M059J (cell line): ENCODE results near the gene CNTN3. TPM values are rescaled to one million over a fixed set of nuclear protein-coding genes. Genes with fewer than 3 reads are reported as not detected.

Source experiments
- DNase-seq: peaks from one replicate; pipeline ENCODE4 v3.0.0-alpha.2; 2012; ENCODE audit warnings: low read depth
- total RNA-seq: library from RNA; depleted of rRNA; stranded (reverse); fragments of >200 nt; shearing (Covaris generic); gene quantifications from 2 replicates; pipeline ENCODE4 v1.2.3, GENCODE V29; 2014

CNTN3 gene
- total RNA-seq, 1 experiment from 2014 or later = not detected

GRCh38 chr3:74611206-74611605, 3.3 kb downstream of the CNTN3 start:
- DNase-seq = no peak

GRCh38 chr3:74607803-74608202, 6.7 kb downstream of the CNTN3 start:
- DNase-seq = no peak

GRCh38 chr3:74606996-74607395, 7.5 kb downstream of the CNTN3 start:
- DNase-seq = no peak

DNA sequence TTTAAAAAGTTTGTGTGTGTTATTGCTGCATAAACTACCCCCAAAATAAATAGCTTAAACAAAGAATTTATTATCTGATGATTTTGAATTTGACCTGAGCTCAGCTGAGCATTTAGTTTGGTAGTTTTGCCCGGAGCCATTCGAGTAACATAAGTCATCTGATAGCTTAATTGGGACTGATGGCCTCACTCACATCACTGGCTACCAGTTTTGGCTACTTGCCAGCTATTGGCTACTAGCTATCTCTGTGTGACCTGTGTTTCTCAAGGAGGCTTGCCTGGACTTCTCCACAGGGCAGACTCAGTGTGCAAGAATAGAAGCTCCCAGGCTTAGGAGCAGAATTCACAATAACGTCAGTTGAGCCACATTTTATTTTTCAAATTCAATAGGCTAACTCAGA, 9.0 kb downstream of the CNTN3 start:
- DNase-seq = no peak

- DNase-seq = no peak
These were observed 11.2 kb downstream of the CNTN3 start for GRCh38 chr3:74603292-74603691.

DNA sequence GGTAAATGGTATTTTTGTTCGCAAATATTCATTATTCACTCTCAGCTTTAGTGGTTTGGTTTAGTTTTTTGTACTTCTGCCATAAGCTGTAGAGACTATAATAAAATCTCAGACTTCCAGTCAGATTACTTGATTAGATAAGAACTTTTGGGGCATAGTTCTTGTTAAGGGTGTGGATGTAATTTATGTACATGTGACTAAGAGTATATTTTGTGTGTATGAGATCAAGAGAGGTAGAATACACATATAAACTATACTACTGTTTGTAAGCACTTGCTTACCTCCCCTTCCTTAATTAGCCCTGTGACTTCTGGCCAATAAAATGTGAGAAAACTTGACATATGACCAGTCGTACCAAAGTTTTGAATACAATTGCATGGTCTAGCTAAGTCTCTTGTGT, 12.0 kb downstream of the CNTN3 start:
- DNase-seq = no peak

DNA sequence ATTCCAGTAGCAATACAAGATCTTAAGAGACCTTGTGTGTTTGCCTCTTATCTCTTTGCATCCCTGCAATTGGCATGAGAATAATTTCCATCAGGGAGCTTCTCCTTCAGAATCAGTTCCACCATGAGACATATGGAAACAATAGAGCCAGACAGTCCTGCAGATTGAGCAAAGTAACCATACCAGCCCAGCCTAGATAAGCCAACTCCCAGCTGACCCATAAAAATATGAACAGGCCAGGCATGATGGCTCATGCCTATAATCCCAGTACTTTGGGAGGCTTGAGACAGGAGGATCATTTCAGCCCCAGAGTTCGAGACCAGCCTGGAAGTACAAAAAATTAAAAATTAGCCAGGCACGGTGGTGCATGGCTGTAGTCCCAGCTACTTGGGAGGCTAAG, 12.7 kb downstream of the CNTN3 start:
- DNase-seq = no peak

GRCh38 chr3:74599564-74599963, 14.9 kb downstream of the CNTN3 start:
- DNase-seq = no peak

GRCh38 chr3:74593152-74593551, 21.3 kb downstream of the CNTN3 start:
- DNase-seq = no peak

GRCh38 chr3:74592359-74592758, 22.1 kb downstream of the CNTN3 start:
- no peak for DNase-seq

DNA sequence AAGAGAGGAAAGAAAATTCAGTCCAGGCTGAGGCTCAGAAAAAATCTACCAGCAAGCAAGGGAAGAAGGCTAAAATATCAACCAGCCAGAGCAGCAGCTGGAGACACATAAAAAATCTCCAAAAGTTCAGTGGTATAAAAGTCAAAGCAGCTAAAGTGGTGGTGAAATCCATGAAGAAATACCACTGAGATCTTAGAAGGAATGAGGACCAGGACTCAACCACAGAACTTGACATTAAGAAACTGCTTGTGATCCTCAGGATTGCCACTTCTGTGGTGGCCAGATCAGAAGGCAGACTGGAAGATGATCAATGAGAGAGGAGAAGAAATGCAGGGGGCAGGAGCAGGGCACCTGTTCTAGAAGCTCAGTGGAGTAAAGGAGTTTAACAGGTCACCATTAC, 22.5 kb downstream of the CNTN3 start:
- DNase-seq = no peak

- no peak for DNase-seq
These were observed 23.1 kb downstream of the CNTN3 start for GRCh38 chr3:74591342-74591741.

- no peak for DNase-seq
These were observed 23.7 kb downstream of the CNTN3 start for GRCh38 chr3:74590620-74591262.

DNA sequence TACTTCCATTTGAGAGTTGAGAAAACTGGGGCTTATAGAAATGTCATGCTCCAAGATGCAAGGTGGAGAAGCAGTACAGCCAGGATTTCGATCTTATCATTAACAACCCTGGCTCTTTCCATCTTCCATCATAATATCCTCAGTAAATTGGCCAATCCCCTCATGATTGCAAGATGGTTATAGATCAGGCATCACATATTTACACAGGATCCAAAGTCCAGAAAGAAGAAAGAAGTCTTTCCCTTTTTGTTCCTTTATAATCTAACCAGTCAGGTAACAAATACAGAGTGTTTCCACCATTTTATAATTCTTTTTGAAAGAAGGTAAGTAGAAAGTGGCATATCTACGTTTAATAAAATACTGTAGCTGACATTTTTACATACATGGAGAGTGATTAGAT, 29.7 kb downstream of the CNTN3 start:
- DNase-seq = no peak

DNA sequence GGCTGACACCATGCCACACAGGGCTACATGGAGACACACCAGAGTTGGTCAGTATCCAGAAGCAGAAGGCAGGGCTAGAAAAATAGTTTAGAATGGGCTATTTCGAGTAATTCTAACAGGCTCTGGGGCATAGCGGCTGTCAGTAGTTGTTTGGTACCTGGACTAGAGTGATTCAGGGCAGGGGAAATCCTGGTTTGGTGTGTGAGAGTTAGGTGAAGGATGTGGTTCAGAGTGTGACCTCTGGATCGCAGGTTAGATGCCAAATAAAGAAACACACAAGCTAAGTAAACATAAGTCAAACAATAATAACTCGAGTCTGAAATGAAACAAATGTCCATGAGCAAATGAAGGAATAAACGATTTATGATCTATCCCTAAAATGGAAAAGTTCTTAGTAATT, 31.5 kb downstream of the CNTN3 start:
- DNase-seq = no peak

DNA sequence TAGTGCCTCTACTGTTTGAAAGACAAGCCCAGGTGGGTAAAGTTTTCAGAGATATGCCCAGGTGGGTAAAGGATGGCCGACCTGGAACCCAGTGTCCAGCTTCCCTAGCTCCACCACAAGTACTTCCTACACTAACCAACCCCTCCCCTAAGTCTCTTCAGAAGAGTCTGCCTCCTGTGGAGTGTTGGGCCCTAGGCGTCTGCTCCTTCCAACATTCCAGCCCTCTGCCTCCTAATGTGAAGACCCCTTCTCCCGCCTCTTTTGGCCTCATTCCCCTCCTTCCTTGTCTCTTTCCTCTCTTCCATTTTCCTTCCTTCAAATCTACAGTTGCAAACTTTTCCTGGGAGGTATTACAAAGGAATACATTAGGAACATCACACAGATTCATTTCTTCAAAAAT, 38.6 kb downstream of the CNTN3 start:
- no peak for DNase-seq

- no peak for DNase-seq
These were observed 43.3 kb downstream of the CNTN3 start for GRCh38 chr3:74571118-74571517.
